Panc1 (cell line): ENCODE measurements around the gene MAST4.

Source experiments
- CTCF ChIP-seq: fragments of 450-650 bp; IDR thresholded peaks from 2 replicates; pipeline ENCODE4 v1.5.1; 2017; ENCODE audit warnings: mild to moderate bottlenecking
- REST ChIP-seq, 2 experiments: IDR thresholded peaks; 2 replicates each; pipeline ENCODE4 v1.6.1; 2011 to 2012; ENCODE audit warnings: low read depth in 2 of 2, control low read depth in 1 of 2, low read length in 1 of 2, mild to moderate bottlenecking in 1 of 2, moderate library complexity in 1 of 2; ENCODE audit not compliant: insufficient read depth in 1 of 2
- SIN3A ChIP-seq: IDR thresholded peaks from 2 replicates; pipeline ENCODE4 v1.6.1; 2012; ENCODE audit warnings: low read depth, mild to moderate bottlenecking, low read length, moderate library complexity, borderline replicate concordance; ENCODE audit not compliant: insufficient read depth

- TF ChIP-seq CTCF (no peak), SIN3A (no peak), REST (IDR thresholded peaks at IDR 0.05; ENCODE audit: insufficient read depth in 1 of 2, low read depth in 2 of 2, low read length in 1 of 2) (no peak)
Measured at GRCh38 chr5:66680221-66680620, 84.0 kb downstream of the MAST4 start.
